ENCODE measurements around the gene CHI3L1. TPM values are rescaled to one million over a fixed set of nuclear protein-coding genes. Genes with fewer than 3 reads are reported as not detected.
A peak's percentile ranks its signal among the peaks of the same experiment; 100 is the strongest.

The CHI3L1 gene
- total RNA-seq, 1 donor from 2014 or later, result not detected

DNA sequence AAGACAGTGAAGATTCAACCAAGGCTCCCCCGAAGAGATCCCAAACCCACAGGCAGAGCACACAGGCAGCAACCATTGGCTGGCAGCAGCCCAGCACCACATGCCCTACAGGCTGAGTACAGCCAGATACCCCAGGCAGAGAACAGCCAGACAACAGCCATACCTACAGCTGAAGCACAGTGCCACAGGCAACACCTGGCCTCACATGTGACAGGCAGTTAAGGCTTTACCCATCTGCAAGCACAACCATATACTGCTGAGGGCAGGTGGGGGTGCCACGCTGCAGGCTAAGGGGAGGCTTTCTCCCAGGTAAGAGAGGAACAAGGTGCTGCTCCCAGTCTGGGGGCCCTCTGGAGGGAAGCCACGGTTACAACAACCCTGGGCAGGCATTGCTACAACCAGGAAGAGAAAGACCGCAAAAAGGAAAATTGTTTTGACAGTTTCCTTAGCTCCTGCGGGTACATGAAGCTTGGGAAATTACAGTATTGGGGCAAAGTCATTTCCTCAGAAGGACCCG, 30.7 kb upstream of the CHI3L1 start:
- Mint-ChIP-seq H3K4me3 (ENCODE audit: low read depth) (no peak overlapping the region), H3K4me1 (ENCODE audit: low read depth) (no peaks in the 10 kb centered on the region), H3K9me3 (ENCODE audit: low read depth) (no peaks in the 10 kb centered on the region), H3K27ac (no peak overlapping the region), H3K36me3 (ENCODE audit: insufficient read depth) (no peaks in the 10 kb centered on the region), H3K27me3 (peaks cover 65% of the 10 kb centered on the region)
- no peak for DNase-seq (ENCODE audit: low spot score, unreplicated experiment)
- peak; percentile 42 for TF ChIP-seq CTCF (IDR thresholded peaks at IDR 0.05; ENCODE audit: unreplicated experiment)

DNA sequence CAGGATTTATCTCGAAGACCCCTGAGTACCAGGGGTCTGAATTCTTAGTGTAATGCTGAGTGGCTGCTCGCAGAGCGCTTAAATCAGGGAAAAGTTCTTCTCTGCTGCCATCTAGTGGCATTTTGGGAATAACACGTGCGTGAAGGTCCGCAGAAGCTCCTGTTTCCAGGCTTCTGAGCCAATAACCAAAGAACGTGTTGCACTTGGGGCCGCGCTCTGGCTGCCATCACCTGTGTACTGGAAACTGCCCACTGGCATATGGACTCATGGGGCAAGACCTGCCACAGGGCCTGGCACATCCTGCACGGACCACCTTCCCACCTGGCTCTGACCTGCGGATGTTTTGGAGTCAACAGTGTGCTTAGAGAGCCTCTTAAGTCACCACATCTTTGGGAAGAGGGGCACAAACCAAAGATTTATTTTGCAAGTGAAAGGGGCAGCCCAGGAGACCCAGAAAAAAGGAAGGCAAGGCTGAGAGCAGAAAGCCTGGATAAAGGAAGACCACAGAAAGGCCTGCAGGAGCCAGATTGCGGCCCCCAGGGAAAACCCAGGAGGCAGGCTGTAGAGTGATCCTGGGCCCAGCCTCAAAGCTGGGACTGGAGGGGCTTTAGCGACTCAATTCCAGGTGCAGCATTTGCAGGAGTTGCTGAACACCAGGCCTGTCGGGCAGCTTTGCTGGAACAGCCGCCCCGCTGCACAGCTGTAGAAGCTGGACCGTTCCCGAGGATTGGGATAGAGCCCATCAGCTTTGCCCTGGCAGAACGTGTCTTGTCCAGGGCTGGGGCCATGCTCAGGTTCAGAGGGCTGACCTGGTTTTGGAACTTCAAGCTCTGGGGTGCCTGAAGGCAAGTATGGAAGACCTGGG, 30.0 kb upstream of the CHI3L1 start:
- peak; percentile 80 for TF ChIP-seq CTCF (IDR thresholded peaks at IDR 0.05; ENCODE audit: unreplicated experiment)
- Mint-ChIP-seq H3K4me1 (ENCODE audit: low read depth) (no peaks in the 10 kb centered on the region), H3K4me3 (ENCODE audit: low read depth) (no peak overlapping the region), H3K27me3 (peaks cover 69% of the 10 kb centered on the region), H3K27ac (no peak overlapping the region), H3K9me3 (ENCODE audit: low read depth) (no peaks in the 10 kb centered on the region), H3K36me3 (ENCODE audit: insufficient read depth) (no peaks in the 10 kb centered on the region)
- DNase-seq (ENCODE audit: low spot score, unreplicated experiment), result peak; percentile 56

GRCh38 chr1:203215573-203215972, 29.1 kb upstream of the CHI3L1 start:
- H3K27ac Mint-ChIP-seq, result no peak overlapping the region
- H3K4me3 Mint-ChIP-seq (ENCODE audit: low read depth), result no peak overlapping the region
- H3K9me3 Mint-ChIP-seq (ENCODE audit: low read depth), result no peaks in the 10 kb centered on the region
- no peak for TF ChIP-seq CTCF (IDR thresholded peaks at IDR 0.05; ENCODE audit: unreplicated experiment)
- H3K4me1 Mint-ChIP-seq (ENCODE audit: low read depth), result no peaks in the 10 kb centered on the region
- DNase-seq (ENCODE audit: low spot score, unreplicated experiment), result no peak
- peaks cover 73% of the 10 kb centered on the region for H3K27me3 Mint-ChIP-seq
- H3K36me3 Mint-ChIP-seq (ENCODE audit: insufficient read depth), result no peaks in the 10 kb centered on the region

DNA sequence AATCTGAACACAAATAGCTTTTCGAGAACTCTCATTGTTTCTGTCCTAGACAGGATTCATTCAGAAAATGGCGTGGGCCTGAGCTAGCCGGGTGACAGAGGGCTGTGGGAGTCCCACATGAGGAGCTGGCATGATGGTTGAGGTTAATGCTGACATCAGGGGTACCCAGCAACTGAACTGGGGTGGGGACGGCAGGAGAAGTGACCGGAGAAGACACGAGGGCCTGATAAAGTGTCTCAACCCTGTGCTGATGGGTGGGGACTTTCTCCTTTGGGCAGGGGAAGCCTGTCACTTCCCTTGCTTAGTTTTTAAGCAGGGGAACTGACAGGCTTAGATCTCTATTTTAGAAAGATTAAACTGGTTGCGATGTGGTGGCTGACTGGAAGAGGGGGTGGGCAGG, 28.4 kb upstream of the CHI3L1 start:
- H3K9me3 Mint-ChIP-seq (ENCODE audit: low read depth), result no peaks in the 10 kb centered on the region
- H3K4me3 Mint-ChIP-seq (ENCODE audit: low read depth), result no peak overlapping the region
- no peak overlapping the region for H3K27ac Mint-ChIP-seq
- H3K4me1 Mint-ChIP-seq (ENCODE audit: low read depth), result no peaks in the 10 kb centered on the region
- no peaks in the 10 kb centered on the region for H3K36me3 Mint-ChIP-seq (ENCODE audit: insufficient read depth)
- no peak for DNase-seq (ENCODE audit: low spot score, unreplicated experiment)
- H3K27me3 Mint-ChIP-seq, result peaks cover 72% of the 10 kb centered on the region
- TF ChIP-seq CTCF (IDR thresholded peaks at IDR 0.05; ENCODE audit: unreplicated experiment), result no peak

DNA sequence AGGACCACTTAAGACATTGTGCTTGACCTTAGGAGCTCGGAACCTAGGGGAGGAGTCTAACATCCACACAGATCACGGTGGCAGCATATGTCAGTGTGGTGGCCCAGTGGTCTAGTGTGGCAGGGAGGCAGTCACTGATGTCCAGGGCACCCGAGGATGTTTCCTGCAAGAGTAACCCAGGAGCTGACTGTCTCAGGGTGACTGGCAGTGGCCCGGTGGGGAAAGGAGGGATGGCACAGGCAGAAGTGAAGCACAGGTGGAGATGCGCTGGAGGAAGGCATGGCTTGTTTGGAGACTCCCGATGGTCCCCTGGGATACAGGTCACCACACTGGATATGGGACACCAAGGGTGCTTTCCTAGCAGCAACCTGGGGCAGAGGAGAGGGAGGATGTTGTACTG, 26.6 kb upstream of the CHI3L1 start:
- H3K4me1 Mint-ChIP-seq (ENCODE audit: low read depth), result no peaks in the 10 kb centered on the region
- H3K4me3 Mint-ChIP-seq (ENCODE audit: low read depth), result no peak overlapping the region
- no peaks in the 10 kb centered on the region for H3K9me3 Mint-ChIP-seq (ENCODE audit: low read depth)
- TF ChIP-seq CTCF (IDR thresholded peaks at IDR 0.05; ENCODE audit: unreplicated experiment), result no peak
- DNase-seq (ENCODE audit: low spot score, unreplicated experiment), result no peak
- peaks cover 67% of the 10 kb centered on the region for H3K27me3 Mint-ChIP-seq
- no peaks in the 10 kb centered on the region for H3K36me3 Mint-ChIP-seq (ENCODE audit: insufficient read depth)
- no peak overlapping the region for H3K27ac Mint-ChIP-seq
